NCI-H1436 treated with DMSO at 0.1 percent for 48 hours (cell line): Measurements from ENCODE around the gene PPM1L.
A peak's percentile ranks its signal among the peaks of the same experiment; 100 is the strongest.
"Not testable (repeated sequence)": the region's sequence is repeated elsewhere in the genome, so short reads cannot be mapped to it uniquely, and the experiment has no call there.

Source experiments
- DNase-seq: peaks from one replicate; lab custom pipeline; 2025; lab: John Stamatoyannopoulos, UW

Gene PPM1L

DNA sequence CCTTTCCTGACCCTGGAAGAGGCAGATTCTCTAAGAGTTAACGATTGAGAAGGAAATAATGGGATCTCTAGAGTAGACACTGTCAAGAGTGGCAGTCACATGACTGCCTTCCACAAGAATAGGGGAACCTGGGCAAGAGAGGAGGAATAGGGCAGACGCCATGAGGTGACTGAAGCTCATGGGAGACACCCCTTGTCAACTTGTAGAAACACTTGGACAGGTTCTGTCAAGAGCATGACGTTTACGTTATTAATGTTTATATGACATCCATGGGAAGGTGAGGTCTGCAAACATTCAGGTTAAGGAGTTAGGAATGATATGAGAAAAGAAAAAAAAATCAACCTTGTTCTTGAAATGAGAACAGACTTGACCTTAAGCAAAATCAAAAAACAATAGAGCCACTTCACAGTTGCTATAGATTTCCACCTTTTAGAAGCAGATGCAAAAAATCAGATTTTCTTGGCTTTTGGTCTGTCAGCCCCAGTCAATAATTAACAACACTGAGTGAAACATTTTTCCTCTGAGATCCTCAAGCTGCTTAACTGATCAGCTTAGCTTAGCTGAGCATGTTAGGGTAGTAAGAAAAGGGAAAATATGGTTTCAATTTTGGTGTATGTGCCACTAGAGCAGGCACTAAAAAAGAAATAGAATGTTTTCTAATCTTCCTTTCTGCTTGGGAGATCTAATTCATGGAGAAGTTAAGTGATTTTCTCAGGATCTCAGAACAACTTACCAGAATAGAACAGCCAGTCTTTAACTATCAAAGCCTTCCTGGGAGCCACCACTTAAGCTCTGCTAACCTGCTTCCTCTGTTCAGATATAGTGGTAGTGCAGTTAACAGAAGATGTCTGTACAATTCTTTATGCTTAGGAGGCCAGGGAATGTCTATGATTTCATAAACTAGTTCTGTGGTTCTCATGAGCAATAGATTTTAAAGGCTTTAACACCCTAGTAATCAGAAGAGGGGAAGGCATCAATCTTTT is 232.2 kb downstream of the PPM1L start:
- DNase-seq, result no peak

DNA sequence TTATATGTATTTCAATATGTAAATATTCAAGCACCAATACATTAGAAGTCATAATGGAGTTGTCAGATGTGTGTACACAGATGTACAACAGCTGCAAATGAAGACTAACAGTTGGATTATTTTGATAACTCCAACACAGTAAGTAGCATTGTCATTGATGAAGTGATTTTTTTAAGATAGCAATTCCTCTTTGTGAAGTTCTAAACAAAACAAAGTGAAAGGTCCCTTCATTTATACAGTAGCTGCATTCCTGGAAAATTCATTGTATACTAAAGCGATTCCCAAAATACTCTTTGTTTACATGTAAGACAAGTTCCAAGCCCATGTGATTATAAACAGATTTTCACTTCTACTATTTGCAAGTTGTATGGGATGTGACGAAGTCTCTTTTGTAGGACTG is 234.4 kb downstream of the PPM1L start:
- no peak for DNase-seq

DNA sequence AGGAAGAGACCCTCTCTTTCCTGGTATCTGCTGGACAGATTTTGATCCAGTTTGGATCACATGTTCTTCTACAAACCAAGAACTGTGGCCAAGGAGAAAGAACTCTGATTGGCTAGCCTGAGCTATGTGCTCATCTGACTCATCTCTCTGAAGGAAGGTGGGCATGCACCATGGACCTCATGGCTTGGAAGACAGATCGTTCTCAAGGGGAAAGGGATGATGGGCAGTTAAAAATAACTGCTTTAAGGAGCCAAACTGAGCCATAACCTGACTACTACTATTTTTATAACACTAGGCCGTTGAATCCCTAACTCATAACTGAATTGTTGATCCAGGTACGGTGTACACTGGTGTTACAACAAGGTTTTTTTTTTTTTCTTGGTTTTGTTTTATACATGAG is 236.7 kb downstream of the PPM1L start:
- DNase-seq, result no peak

DNA sequence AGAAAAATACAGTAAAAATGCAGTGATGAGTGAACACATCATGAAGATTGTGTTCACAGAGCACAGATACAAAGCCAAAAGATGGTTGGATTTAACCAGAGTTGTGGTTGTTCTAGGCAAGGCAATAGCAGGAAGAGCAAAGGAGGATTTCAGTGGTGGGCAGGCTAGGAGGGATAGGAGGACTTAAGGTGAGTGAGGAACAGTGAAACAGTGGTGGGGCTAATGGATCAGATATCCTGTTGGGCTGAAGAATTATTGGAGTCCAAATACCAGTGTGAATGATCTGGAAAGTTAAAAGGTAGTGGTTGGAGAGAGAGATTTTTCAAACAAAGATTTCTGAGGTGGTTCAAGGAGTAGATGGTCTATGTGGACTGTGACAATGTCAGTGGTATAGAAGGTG is 240.8 kb downstream of the PPM1L start:
- no peak for DNase-seq

DNA sequence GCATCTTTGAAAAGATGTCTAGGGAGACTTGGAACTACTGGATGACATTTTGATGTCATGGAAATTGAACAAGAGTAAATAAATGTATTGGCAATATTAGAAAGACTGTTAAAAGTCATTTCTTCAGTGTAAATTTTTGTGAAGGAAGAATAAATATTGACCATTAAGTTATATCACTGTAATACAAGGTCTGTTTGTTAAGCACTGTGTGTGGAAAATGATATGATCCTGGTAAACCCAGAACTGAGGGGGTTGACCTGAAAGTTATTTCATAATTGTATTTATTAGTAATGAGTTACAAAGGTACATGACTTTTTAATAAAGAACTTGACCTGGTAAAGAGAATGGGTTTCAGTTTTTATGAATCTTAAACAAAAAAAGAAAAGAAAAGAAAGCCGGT is 242.6 kb downstream of the PPM1L start:
- DNase-seq, result no peak

DNA sequence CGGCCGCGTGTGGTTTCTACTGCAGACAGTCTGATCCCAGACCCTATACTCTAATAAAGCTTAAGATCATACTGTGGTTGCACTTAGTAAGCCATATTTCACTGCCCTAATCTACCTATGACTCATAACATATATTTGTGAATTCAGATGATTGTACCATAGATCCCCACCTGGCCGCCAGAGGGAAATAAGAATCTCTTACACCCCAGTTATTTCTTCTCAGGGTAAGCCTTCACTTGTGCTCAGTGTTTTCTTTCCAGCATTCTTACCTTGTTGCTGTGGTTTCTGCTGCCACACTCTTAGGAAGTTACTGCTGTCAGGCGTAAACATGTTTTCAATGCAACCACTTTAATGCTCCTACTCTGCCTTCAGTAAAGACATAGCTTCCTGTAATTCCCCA is 243.2 kb downstream of the PPM1L start:
- DNase-seq, result no peak

DNA sequence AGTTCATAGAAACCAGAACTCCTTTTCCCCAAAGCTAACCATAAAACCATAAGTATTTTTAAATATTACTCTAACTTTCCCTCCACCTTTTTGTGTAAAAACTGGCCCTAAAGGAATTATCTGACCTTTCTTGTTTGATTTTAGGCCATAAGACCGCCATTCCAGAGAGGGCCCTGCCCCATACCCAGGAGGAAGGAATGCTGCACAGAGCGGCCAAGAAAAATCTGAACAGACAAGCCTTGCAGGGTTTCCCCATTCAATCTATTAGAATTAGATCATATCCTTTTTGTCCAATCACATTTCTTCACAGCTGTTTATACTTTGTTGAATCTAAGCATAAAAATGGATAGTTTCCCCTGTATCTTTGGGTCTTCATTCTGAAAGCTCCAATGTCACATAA is 252.1 kb downstream of the PPM1L start:
- DNase-seq, result no peak

DNA sequence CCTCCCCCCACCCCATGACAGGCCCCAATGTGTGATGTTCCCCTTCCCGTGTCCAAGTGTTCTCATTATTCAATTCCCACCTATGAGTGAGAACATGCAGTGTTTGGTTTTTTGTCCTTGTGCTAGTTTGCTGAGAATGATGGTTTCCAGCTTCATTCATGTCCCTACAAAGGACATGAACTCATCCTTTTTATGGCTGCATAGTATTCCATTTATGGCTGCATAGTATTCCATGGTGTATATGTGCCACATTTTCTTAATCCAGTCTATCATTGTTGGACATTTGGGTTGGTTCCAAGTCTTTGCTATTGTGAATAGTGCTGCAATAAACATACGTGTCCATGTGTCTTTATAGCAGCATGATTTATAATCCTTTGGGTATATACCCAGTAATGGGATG is 254.1 kb downstream of the PPM1L start:
- not testable (repeated sequence) for DNase-seq

DNA sequence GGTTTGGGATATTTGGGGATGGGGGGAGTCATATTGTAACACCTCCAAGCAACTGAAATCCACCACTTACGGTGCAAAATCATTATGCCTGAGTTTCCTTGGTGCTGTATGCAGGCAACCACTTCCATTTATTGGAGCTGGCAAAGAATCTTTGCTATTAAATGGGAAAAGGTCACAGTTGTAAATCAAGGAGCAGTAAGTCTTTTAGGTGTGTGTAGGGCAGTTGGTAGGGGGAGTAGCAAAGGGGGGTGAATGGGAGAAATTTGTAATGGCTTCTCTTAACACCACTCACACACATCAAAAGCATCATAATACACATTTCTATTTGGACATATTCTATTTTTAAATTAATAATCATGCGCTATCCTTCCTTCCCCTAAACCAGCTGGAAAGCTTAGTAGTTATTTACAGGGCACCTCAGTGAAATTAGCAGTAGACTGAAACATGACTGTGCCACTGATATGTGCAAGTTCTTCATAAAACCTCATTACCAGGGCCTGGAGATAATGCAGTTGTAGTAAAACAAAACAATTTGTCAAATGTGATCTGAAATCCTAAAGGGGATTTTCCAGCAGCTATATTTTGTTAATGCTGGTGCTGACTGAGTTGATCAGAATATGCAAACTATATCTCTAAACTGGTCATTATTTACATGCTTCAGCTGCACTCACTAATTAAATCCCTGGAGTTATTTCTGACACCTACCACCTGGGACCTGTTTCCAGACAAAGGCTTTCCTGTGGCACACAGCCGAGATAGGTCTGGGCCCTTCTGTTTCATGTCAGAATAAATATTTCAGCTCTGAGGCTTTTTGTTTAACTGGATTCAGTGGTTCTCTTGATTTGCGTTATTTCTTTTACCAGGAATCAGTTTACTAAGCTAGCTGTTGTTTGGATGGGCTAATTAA is 259.1 kb downstream of the PPM1L start:
- DNase-seq, result peak; percentile 21

DNA sequence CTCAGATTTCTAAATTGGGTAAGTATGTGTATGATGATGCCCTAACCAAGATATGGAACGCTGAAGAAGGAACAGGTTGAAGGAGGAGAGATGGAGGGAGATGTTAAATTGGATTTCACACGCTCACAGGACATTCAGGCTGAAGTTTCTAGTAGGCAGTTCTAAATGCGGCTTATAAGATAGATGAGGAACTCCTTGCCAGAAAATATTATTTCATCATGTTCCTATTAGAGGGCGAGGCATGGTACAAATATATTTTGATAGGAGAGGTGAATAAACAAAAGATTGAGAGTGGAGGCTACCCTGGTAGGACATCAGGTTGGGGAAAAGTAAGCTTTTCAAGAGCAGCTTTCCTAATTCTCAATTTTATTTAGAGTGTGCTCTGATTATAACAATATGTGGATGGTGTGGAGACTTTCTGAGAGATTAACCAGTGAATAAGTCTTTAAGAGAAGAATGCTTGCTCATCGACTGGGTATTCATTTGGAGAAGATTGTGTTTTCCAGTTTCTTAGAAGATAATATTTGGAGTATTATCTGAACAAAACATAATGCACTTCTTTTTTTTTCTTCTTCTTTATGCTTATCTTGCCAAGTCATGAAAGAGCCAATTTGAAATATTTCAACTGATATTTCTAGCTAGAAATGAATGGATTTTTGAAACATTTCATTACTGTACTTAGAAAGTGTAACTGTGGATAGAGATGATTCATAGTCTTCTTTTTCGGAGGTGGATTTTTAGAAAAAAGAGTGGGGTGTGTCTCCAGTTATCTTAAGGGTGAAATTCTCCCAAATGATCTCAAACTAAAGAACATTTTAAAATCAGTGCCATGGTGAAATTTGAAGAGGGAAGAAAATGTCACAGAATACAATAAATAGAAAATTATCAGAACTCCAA is 260.6 kb downstream of the PPM1L start:
- DNase-seq, result no peak

DNA sequence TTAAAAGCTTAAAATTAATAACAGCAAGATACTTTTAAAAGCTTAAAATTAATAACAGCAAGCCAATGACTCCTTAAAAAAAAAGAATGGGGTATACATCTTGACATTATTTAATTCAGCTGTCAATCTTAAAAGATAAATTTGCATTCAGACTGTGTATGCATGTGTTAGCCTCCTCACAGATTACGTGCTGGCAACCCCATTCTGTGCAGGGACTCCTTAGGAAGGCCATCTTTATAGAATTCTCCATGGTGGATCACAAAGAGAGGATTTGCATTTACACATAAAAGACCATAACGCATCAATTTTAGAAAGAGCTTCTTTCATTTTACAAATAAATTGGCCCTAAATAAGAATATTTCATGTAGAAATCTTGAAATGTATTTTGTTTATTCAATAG is 261.9 kb downstream of the PPM1L start:
- no peak for DNase-seq

DNA sequence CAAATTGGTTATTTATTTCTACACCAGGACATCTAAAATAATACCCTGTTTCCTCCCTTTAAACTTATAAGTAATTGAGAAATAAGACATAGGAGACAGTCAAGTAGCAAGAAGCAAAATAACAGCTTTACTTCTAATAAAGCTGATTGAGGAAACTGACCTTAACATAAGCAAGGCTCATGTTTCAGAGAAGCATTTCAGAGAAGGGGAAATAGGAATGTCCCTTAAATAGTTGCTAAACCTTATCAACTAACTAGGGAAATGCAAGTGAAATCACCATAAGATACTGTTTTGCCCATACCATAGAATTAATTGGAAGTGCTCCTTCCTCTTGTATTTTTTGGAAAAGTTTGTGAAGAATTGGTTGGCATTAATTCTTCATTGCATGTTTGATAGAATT is 264.2 kb downstream of the PPM1L start:
- DNase-seq, result no peak

DNA sequence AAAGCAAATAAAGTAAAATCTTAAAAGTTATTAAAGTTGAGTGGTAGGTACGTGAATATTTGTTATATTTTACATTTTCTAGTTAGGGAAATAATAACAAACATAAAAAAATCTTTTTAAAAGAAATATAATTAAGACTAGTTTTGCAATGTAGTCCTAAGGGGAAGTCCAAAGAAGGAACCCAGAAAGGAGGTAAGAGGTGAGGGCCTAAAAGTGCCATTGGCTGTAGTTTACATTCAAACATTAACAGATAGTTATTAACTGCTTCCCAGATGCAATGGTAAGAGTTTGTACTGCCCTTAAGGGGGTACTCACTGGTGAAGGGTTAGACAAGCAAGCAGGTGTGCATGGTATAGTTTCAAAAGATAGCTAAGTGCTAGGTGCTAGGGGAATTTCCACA is 269.9 kb downstream of the PPM1L start:
- no peak for DNase-seq

DNA sequence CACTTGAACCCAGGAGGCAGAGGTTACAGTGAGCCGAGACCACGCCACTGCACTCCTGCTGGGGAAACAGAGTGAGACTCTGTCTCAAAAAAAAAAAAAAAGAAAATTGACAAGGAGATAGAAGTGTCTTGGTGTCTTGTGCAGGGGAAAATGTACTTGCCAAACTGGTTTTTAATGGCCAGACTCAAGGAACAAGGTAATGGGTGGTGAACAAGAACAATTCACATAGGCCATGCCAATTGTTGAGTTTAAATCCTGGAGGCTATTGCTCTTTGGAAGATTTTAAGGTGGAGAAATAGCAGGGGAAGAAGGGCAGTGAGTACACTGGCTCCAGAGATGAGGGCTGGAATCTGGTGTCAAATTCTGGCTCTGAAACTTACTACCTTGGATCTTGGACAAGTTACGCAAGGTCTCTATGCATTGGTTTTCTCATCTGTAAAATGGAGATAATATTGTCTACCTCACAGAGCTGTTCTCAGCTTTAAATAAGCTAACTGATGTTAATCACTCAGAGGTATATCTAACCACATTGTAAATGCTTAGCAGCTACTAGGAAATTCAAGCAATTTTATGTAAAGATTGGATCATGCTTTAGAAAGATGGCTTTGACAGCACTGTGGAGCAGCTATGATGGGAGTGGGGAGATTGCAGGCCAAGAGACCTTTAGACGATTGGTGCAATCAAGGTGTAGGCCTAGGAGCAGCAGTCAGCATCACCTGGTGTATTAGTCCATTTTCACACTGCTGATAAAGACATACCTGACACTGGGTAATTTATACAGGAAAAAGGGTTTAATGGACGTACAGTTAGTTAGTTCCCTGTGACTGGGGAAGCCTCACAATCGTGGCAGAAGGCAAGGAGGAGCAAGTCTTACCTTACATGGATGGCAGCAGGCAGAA is 270.8 kb downstream of the PPM1L start:
- no peak for DNase-seq

DNA sequence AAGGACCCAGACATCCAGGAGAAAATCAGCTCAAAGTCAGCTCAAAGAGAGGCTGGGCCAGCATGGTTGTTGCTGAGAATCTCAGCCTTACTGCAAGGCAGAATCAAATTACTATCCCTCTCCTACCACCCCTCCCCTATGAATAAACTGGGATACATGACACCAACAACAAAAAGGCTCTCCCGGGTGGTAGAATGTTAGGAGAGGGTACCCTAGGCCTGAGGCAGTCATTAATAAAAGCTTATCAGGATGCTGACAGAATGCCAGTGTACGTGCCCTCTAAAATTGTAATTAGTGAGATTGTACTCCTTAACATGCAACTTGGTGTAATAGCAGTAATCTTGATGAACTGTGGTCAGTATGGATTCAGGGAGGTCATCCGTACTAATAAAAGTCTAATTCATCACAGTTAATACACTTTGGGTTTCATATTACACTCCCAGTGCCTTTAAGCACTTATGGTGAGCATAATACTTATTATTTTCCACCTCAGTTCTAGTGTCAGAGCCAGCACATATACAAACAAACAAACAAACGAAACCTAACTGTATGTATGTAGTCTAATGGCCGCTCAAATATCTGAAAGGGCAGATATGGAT is 272.6 kb downstream of the PPM1L start:
- no peak for DNase-seq

DNA sequence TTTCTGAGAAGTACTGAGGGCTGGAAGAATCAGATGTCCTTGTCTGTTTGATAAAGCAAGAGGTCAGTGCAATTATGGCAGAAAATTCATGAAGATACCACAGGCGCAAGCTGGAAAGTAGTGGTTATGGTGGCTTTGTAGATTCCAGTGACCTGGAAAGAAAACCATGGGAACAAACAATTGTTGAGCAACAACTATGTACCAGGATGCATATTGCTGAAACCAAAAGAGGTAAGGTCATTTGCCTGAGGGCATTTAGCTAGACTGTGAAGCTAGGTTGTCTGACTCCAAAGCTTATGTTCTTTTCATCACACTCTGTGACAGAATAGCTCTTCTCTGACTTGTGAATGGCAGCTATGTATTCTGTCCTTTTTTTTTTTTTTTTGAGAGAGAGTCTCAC is 275.1 kb downstream of the PPM1L start:
- DNase-seq, result no peak

DNA sequence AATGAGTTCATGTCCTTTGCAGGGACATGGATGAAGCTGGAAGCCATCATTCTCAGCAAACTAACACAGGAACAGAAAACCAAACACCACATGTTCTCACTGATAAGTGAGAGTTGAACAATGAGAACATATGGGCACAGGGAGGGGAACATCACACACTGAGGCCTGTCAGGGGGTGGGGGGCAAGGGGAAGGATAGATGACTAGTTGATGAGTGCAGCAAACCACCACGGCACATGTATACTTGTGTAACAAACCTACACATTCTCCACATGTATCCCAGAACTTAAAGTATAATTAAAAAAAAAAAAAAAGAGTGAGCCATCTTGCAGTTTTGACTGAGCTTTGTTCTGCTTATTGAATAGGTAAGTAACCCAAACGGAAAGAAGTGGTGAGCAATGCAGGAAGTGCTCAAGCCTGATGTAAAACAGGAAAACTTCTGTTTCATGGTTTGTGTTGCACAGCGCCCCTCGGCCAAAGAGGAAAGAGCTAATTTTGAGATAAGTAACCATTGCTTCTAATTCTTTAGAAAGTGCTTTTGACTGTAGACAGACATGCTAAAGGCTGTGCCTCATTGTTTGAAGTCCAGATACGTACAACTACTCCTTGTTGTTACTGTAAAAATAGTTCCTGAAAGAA is 279.0 kb downstream of the PPM1L start:
- DNase-seq, result not testable (repeated sequence)

DNA sequence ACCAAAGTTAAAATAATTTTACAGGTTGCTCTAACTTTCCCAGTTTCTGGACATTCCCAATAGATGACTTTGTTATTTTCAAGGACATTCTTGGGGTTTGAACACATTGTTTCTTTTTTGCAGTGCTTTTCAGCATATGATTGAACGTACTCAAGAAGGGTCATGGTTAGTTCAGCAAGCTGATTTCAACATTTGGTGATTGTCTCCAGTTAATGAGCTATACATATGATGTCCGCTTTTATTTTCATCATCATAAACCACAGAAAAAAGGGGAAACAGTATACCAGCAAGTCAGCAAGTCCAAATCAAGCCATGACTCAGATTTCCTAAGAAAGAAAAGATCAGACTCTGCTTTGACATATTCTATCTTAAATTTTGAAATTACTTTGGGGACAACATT is 279.7 kb downstream of the PPM1L start:
- DNase-seq, result no peak

DNA sequence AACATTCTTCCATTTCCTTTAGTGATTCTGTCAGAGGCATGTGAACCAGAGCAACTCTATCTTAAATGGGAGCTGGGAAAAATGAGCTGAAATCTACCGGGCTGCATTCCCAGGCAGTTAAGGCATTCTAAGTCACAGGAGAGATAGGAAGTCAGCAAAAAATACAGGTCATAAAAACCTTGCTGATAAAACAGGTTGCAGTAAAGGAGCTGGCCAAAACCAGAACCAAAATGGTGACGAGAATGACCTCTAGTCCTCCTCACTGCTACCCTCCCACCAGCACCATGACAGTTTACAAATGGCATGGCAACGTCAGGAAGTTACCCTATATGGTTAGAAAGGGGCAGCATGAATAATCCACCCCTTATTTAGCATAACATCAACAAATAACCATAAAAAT is 282.7 kb downstream of the PPM1L start:
- no peak for DNase-seq

DNA sequence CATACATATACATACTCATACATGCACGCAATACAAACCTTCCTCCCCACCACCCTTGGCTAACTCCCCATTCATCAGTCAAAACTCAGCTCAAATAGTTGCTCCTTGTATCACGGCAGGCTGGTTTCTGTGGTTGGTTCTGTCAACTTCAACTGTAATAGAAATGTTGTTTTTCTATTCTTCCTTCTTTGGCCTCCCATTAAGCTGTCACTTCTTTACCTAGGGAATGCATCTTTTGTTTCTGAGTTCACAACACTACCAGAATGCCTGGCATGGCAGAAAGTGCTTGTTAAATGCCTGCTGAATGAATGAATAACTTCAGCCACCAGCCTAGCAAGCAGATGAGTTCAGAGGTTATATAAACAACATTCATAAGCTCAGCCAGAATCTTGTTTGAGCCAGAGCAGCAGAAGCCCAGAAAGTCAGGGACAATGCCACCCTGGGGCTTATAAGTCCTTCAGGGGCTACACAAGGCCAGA is 286.0 kb downstream of the PPM1L start:
- DNase-seq, result no peak
